DMS114 treated with DMSO at 0.1 percent for 48 hours (cell line): ENCODE results near the gene FOXC2.

Source experiments
- DNase-seq: peaks from one replicate; lab custom pipeline; 2025; ENCODE audit not compliant: unreplicated experiment; lab: John Stamatoyannopoulos, UW

The FOXC2 gene

GRCh38 chr16:86555704-86556075 lies 10.9 kb upstream of the FOXC2 start:
- no peak for DNase-seq

DNA sequence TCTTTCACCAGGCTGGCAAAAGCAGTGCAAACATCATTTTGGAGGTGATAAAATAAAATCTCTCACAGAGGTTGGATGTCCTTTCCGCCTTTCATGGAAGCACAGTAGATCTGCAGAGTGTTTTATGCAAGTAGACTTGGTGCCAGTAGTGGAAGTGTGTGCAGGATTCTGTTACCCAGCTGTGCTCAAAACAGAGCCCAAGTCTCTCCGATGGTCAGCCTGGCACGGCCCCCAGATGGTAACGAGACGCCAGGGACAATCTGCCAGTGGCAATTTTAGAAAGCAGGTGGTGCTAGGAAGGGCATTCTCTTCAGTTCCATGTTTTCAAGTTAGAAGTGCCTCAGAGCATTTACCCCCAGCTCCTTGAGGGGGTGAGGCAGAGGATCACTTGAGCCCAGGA lies 10.1 kb upstream of the FOXC2 start:
- no peak for DNase-seq

DNA sequence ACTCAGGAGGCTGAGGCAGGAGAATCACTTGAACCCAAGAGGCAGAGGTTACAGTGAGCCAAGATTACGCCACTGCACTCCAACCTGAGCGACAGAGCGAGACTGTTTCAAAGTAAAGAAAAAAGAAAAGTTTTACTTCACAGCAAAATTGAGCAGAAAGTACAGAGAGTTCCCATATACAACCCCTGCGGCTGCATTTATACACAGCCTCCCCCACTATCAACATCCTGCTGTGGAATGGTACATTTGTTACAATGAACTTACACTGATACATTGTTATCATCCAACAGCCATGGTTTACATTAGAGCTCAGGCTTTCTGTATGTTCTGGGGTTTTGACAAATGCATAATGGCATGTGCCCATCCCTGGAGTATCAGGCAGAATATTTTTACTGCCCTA lies 9.0 kb upstream of the FOXC2 start:
- DNase-seq: no peak

- DNase-seq: no peak
These were observed 8.1 kb upstream of the FOXC2 start for GRCh38 chr16:86558355-86559193.

DNA sequence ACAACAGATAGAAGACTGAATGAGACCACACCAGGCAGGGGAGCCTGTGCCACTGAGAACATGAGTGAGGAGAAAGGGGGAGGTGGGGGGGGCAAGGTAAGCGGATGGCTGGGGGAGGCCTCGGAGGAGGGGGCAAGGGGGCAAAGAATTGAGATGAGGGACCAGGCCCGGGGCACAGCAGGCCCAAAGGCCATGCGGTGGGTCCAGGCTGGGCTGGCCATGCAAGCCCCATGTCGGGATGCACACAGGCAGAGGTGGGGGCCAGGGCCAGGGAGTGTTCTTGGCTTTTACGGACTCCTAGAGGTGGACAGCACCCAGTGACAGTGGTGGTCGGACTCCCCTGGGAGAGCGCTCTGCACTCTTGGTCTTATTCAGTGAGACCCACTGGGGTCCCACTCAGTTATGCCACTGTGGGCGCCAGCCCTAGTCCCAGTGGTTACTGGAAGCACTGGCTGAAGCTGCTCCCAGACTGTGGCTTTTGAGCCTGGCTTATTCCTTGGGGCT lies 6.8 kb upstream of the FOXC2 start:
- DNase-seq: no peak

DNA sequence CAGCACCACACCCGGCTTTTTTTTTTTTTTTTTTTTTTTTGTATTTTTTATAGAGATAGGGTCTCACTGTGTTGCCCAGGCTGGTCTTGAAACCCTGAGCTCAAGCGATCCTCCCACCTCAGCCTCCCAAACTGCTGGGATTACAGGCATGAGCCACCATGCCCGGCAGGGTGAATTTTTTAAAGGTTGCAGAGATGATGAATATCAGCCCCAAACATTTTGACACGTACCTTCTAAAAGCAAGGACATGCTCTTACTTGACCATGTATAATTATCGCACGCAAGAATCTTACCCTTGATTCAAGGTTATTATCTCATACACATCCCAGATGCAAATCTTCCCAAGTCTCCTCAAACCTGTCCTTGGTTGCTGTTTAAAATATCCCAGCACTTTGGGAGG lies 4.3 kb upstream of the FOXC2 start:
- no peak for DNase-seq

- peak; percentile 85 for DNase-seq
These were observed 2.9 kb upstream of the FOXC2 start for GRCh38 chr16:86563469-86564345.

DNA sequence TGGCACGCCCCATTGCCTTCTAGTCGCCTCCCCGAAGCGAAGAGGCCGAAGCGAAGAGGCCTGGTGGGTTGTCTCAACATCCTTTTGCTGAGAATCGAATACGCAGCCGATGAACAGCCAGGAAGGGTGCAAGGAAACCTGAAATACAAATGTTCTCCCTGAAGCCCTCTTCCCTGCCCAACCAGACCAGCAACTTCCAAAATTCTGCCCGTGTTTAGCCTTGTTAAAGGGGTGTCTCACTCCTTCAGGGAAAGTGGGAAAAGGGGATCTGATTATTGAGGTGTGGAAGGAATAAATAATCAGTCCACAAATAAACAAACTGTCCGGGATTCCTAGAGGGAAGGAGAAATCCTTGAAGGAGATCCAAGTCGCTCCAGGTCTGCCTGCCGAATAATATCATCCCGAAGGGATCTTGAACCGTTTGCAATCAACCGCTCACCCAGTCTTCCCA lies 1.4 kb upstream of the FOXC2 start:
- DNase-seq: no peak

GRCh38 chr16:86565644-86566511 lies 751 bp upstream of the FOXC2 start:
- no peak for DNase-seq

GRCh38 chr16:86566966-86567700 lies 504 bp downstream of the FOXC2 start:
- peak; percentile 29 for DNase-seq

DNA sequence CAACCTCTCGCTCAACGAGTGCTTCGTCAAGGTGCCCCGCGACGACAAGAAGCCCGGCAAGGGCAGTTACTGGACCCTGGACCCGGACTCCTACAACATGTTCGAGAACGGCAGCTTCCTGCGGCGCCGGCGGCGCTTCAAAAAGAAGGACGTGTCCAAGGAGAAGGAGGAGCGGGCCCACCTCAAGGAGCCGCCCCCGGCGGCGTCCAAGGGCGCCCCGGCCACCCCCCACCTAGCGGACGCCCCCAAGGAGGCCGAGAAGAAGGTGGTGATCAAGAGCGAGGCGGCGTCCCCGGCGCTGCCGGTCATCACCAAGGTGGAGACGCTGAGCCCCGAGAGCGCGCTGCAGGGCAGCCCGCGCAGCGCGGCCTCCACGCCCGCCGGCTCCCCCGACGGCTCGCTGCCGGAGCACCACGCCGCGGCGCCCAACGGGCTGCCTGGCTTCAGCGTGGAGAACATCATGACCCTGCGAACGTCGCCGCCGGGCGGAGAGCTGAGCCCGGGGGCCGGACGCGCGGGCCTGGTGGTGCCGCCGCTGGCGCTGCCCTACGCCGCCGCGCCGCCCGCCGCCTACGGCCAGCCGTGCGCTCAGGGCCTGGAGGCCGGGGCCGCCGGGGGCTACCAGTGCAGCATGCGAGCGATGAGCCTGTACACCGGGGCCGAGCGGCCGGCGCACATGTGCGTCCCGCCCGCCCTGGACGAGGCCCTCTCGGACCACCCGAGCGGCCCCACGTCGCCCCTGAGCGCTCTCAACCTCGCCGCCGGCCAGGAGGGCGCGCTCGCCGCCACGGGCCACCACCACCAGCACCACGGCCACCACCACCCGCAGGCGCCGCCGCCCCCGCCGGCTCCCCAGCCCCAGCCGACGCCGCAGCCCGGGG lies 1.3 kb downstream of the FOXC2 start:
- DNase-seq: no peak

GRCh38 chr16:86568677-86569623 lies 2.3 kb downstream of the FOXC2 start:
- no peak for DNase-seq

DNA sequence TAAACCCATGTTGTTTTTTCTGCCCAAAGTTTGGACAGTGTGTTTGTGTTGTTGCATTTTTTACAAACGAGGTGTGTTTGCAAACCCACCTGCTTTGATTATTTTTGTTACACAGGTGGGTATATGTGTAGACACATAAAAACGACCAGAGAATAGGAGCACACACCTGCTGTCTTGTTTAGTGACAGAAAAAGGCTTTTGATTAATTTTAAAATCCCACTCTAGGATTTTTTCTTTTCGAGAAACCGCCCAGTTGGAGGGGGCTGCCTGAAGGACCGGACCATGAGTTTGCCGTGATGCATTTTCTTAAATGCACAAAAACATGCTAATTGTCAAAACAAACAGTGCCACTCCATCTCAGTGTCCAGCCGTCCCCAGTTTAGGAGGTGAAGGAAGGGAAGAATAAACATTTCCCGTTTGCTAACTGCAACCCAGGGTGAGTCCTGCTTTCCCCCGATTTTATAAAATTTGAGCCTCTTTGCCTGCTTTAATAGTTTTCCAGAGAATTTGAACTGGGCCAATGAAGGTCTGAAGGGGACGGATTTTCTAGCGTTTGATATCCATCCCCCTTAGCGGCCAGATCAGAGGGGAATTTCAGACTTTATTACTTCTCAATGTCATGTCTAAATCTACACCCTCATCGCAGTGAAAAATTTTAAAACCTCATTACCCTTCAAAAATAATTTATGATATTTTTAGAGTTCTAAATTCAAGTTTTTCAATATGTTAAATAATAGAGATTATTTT lies 3.2 kb downstream of the FOXC2 start:
- no peak for DNase-seq

GRCh38 chr16:86570558-86571529 lies 4.2 kb downstream of the FOXC2 start:
- no peak for DNase-seq

DNA sequence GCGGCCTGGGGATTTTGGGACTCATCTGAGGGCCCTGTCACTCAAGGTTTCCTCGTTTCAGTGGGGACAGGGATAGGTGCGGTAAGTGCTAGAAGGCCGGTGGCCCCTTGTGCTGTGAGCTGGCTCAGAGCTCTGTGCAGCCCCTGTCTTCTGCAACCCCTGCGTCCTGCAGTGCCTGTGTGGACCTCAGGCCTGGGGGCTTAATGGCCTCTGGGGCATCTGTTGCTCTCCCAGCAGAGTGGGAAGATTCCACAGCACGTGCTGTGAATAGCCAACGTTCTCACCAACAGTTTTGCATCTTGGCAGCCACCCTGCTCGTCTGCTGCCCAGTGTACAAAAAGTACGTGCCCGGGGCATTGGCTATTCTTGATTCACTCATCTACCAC lies 4.9 kb downstream of the FOXC2 start:
- DNase-seq: no peak

DNA sequence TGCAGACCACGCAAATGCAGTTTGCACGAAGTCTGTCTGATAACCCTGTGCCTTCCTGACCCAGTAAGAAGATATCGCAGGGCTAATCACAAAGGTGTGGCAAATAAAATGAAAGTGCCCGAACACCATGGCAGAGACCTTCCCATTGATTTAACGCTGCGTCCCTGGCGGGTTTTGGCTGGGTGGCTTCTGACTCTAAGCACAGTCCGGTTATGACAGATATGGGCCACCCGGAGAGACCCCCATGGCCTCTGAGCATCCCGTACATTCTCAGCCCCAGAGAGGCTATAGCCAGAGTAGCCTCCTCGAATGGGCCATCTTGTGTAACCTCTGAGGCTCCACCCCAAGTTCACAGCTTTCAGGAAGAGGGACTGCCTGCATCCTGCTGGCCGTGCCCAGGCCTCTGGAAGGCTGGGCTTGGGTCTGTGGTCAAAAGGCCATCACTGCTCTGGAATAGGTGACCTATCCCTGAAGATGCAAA lies 5.5 kb downstream of the FOXC2 start:
- DNase-seq: no peak
